GM23248 (cell line): ENCODE results near the gene ZNF275. TPM values are rescaled to one million over a fixed set of nuclear protein-coding genes. Genes with fewer than 3 reads are reported as not detected.
"Not testable (repeated sequence)": the region's sequence is repeated elsewhere in the genome, so short reads cannot be mapped to it uniquely, and the experiment has no call there.

Experiments
- DNase-seq: peaks from one replicate; pipeline ENCODE4 v3.0.0-alpha.2; 2015
- H2AFZ ChIP-seq: fragments of 200-600 bp; sonication (generic); 2 replicates; pipeline ENCODE4 v1.6.1; 2016; ENCODE audit warnings: antibody characterized with exemption
- H3F3A ChIP-seq: fragments of 200-600 bp; sonication (generic); 2 replicates; pipeline ENCODE4 v1.6.1; 2016; ENCODE audit warnings: mild to moderate bottlenecking, antibody characterized with exemption, mixed run types; ENCODE audit not compliant: insufficient read depth
- H3K27ac ChIP-seq: fragments of 200-600 bp; sonication (generic); 2 replicates; pipeline ENCODE4 v1.5.1; 2016; ENCODE audit warnings: mild to moderate bottlenecking
- H3K27me3 ChIP-seq: fragments of 200-600 bp; sonication (generic); replicated peaks from 2 replicates; pipeline ENCODE4 v1.6.1; 2016; ENCODE audit warnings: mild to moderate bottlenecking; ENCODE audit not compliant: insufficient read depth
- H3K36me3 ChIP-seq: fragments of 200-600 bp; sonication (generic); 2 replicates; pipeline ENCODE4 v1.6.1; 2016; ENCODE audit warnings: low read depth, mild to moderate bottlenecking
- H3K4me1 ChIP-seq: fragments of 200-600 bp; sonication (generic); 2 replicates; pipeline ENCODE4 v1.6.1; 2016; ENCODE audit warnings: mild to moderate bottlenecking; ENCODE audit not compliant: insufficient read depth
- H3K4me2 ChIP-seq: fragments of 200-600 bp; sonication (generic); one replicate; pipeline ENCODE4 v1.6.1; 2016; ENCODE audit warnings: mild to moderate bottlenecking; ENCODE audit not compliant: unreplicated experiment
- H3K4me3 ChIP-seq: fragments of 200-600 bp; sonication (generic); 2 replicates; pipeline ENCODE4 v1.5.1; 2016; ENCODE audit warnings: mild to moderate bottlenecking
- H3K79me2 ChIP-seq: fragments of 200-600 bp; sonication (generic); 2 replicates; pipeline ENCODE4 v1.6.1; 2016; ENCODE audit warnings: mild to moderate bottlenecking; ENCODE audit not compliant: insufficient read depth
- H3K9ac ChIP-seq: fragments of 200-600 bp; sonication (generic); 2 replicates; pipeline ENCODE4 v1.6.1; 2016; ENCODE audit warnings: mild to moderate bottlenecking
- H3K9me2 ChIP-seq: fragments of 200-600 bp; sonication (generic); 2 replicates; pipeline ENCODE4 v1.6.1; 2016; ENCODE audit warnings: mixed run types, mild to moderate bottlenecking, moderate library complexity; ENCODE audit not compliant: insufficient read depth
- H3K9me3 ChIP-seq: fragments of 200-600 bp; sonication (generic); one replicate; pipeline ENCODE4 v1.6.1; 2017; ENCODE audit warnings: low read depth
- H4K20me1 ChIP-seq: fragments of 200-600 bp; sonication (generic); 2 replicates; pipeline ENCODE4 v1.6.0; 2016; ENCODE audit not compliant: insufficient read depth
- EZH2 ChIP-seq: fragments of 200-600 bp; sonication (generic); IDR thresholded peaks from 2 replicates; pipeline ENCODE4 v1.6.1; 2018; ENCODE audit warnings: antibody characterized with exemption, mild to moderate bottlenecking; ENCODE audit not compliant: insufficient read depth, poor library complexity, severe bottlenecking
- EZH2phosphoT487 ChIP-seq: fragments of 200-600 bp; sonication (generic); IDR thresholded peaks from 2 replicates; pipeline ENCODE4 v1.6.1; 2018; ENCODE audit warnings: antibody characterized with exemption, moderate library complexity, mild to moderate bottlenecking, low read depth; ENCODE audit not compliant: insufficient read depth
- WGBS, 2 experiments: methylation state at CpG; one replicate each; pipeline ENCODE4 v1.1.6; 2015 to 2017; ENCODE audit warnings: low lambda C conversion rate in 2 of 2, low coverage in 1 of 2; ENCODE audit errors: missing lambda C conversion rate in 2 of 2; 5-methylcytosine and 5-hydroxymethylcytosine counted together
- in situ Hi-C: fragments of 300-500 bp; cut with MboI; formaldehyde crosslinking; loops from 2 replicates; pipeline ENCODE4 v1.15.0; 2020
- polyA plus RNA-seq: library from polyadenylated mRNA; unstranded; fragments of >200 nt; fragmentation: Nextera tagmentation; extraction: Ambion mirVana; gene quantifications from 2 replicates; pipeline ENCODE4 v1.2.1, GENCODE V29; 2016
- total RNA-seq: library from RNA; depleted of rRNA; stranded (reverse); fragments of >200 nt; shearing (Covaris generic); gene quantifications from 2 replicates; pipeline ENCODE4 v1.2.3, GENCODE V29; 2014

ZNF275 gene
- total and polyA plus RNA-seq, 2 experiments from 2014 or later = 6.5 to 11.5 TPM

DNA sequence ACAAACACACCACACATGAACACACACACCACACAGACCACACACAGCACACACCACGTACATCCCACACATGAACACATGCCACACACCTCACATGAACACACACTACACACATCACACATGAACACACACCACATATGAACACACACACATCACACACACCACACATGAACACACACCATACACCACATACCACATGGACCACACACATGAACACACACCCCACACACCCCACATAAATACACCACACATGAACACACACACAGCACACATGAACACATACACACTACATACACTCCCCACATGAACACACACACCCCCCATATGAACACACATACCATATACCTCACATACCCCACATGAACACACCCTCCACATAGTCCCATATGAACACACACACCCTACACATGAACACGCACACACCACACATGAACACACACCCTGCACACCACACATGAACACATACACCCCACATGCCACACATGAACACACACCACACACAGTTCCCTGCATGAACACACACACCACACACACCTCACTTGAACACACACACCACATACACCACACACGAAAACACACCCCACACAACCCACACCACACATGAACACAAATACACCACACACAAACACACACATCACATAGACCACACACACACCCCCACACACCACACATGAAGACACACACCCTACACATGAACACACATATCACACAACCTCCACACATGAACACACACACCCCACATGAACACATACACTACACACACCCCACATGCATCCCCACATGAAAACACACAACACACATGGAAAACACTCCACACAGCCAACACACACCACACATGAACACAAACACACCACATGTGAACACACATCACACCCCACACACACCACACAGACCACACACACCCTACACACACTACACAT, 48.9 kb downstream of the ZNF275 start:
- Histone ChIP-seq H3K79me2 (no peaks in the 10 kb centered on the region), H3K4me1 (peaks cover 3% of the 10 kb centered on the region), H3K4me3 (no peak overlapping the region), H3K9ac (no peak overlapping the region; the same call in 1 of the 2 replicates), H3K27me3 (no peaks in the 10 kb centered on the region), H4K20me1 (no peaks in the 10 kb centered on the region), H3K36me3 (no peaks in the 10 kb centered on the region), H3K9me3 (no peaks in the 10 kb centered on the region), H3K4me2 (no peak overlapping the region), H3K9me2 (no peaks in the 10 kb centered on the region), H3K27ac (no peak overlapping the region), H3F3A (no peaks in the 10 kb centered on the region), H2AFZ (no peak overlapping the region)
- WGBS, 2 experiments = 55 to 74% methylated on average over 2 to 3 of the region's 3 CpGs
- no peak for DNase-seq
- in situ Hi-C loops = no loop called here
- no peak for TF ChIP-seq EZH2phosphoT487
- TF ChIP-seq EZH2 = no peak

- no peak overlapping the region for H2AFZ ChIP-seq
- no peak overlapping the region for H3K4me2 ChIP-seq
- no peaks in the 10 kb centered on the region for H3F3A ChIP-seq
- H3K9me3 ChIP-seq = no peaks in the 10 kb centered on the region
- H4K20me1 ChIP-seq = no peaks in the 10 kb centered on the region
- no peak overlapping the region for H3K27ac ChIP-seq
- H3K79me2 ChIP-seq = no peaks in the 10 kb centered on the region
- no peaks in the 10 kb centered on the region for H3K36me3 ChIP-seq
- no peaks in the 10 kb centered on the region for H3K9me2 ChIP-seq
- no peaks in the 10 kb centered on the region for H3K27me3 ChIP-seq
- no peak for TF ChIP-seq EZH2phosphoT487
- no peak for TF ChIP-seq EZH2
- in situ Hi-C loops = no loop called here
- WGBS, 2 experiments = 54 to 72% methylated on average over 2 to 6 of the region's 6 CpGs
- peaks cover 3% of the 10 kb centered on the region for H3K4me1 ChIP-seq
- DNase-seq = no peak
- no peak overlapping the region for H3K4me3 ChIP-seq
- no peak overlapping the region for H3K9ac ChIP-seq
These were observed 50.4 kb downstream of the ZNF275 start for GRCh38 chrX:153384390-153384789.

DNA sequence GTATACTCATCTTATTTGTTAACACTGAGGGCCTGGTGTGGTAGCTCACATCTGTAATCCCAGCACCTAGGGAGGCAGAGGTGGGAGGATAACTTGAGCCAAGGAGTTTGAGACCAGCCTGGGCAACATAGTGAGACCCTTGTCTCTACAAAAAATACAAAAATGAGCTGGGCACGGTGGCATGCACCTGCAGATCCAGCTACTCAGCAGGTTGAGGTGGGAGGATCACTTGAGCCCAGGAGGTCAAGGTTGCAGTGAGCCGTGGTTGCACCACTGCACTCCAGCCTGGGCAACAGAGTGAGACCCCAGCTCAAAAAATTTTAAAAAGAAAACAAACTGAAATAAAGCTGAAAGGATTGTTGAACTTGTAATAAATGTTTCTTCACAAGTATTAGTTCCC, 51.0 kb downstream of the ZNF275 start:
- DNase-seq, H3K4me1 ChIP-seq, in situ Hi-C loops, H3K79me2 ChIP-seq, H3K9ac ChIP-seq, H3K4me3 ChIP-seq, H2AFZ ChIP-seq, H3F3A ChIP-seq, H3K27me3 ChIP-seq, H3K9me2 ChIP-seq, H3K36me3 ChIP-seq, H3K27ac ChIP-seq, H3K4me2 ChIP-seq, H3K9me3 ChIP-seq, H4K20me1 ChIP-seq: not testable (repeated sequence)
- 30 to 40% methylated on average over 1 to 2 of the region's 2 CpGs for WGBS, 2 experiments

DNA sequence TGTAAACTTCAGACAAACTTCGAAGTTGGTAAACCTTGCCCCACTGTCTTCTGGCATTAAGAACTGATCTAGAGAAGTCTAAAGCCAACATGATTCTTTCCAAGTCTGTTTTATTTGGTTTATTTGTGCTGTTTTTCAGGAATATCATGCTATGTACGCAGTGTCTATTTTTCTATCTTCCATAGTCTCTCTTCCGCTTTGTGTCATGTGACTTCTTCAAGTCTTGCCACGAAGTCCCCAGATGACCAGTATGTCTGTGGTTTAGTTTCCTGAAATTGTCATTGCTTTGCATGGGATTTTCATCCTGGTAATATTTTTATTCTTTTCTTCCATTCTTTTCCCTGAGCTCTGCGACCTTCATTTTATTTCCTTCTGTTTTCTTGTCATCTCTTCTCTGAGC, 52.1 kb downstream of the ZNF275 start:
- H3K9me2 ChIP-seq = no peaks in the 10 kb centered on the region
- no peaks in the 10 kb centered on the region for H4K20me1 ChIP-seq
- H3K36me3 ChIP-seq = no peaks in the 10 kb centered on the region
- no peak for TF ChIP-seq EZH2
- no peak for TF ChIP-seq EZH2phosphoT487
- H3K4me2 ChIP-seq = no peak overlapping the region
- H3K27ac ChIP-seq = no peak overlapping the region
- H3K9me3 ChIP-seq = no peaks in the 10 kb centered on the region
- in situ Hi-C loops = no loop called here
- no peak for DNase-seq
- H2AFZ ChIP-seq = no peak overlapping the region
- H3F3A ChIP-seq = no peaks in the 10 kb centered on the region
- no peak overlapping the region for H3K4me3 ChIP-seq
- H3K79me2 ChIP-seq = no peaks in the 10 kb centered on the region
- H3K9ac ChIP-seq = no peak overlapping the region
- WGBS, 2 experiments = 53 to 57% methylated on average over 5 of the region's 5 CpGs
- peaks cover 3% of the 10 kb centered on the region for H3K4me1 ChIP-seq
- H3K27me3 ChIP-seq = no peaks in the 10 kb centered on the region
